Measurements from ENCODE around the gene CCM2L.

Gene CCM2L

GRCh38 chr20:32053648-32054047, 43.4 kb downstream of the CCM2L start:
- H3K4me3 ChIP-seq (ENCODE audit: low read depth, low read length): no peak overlapping the region

DNA sequence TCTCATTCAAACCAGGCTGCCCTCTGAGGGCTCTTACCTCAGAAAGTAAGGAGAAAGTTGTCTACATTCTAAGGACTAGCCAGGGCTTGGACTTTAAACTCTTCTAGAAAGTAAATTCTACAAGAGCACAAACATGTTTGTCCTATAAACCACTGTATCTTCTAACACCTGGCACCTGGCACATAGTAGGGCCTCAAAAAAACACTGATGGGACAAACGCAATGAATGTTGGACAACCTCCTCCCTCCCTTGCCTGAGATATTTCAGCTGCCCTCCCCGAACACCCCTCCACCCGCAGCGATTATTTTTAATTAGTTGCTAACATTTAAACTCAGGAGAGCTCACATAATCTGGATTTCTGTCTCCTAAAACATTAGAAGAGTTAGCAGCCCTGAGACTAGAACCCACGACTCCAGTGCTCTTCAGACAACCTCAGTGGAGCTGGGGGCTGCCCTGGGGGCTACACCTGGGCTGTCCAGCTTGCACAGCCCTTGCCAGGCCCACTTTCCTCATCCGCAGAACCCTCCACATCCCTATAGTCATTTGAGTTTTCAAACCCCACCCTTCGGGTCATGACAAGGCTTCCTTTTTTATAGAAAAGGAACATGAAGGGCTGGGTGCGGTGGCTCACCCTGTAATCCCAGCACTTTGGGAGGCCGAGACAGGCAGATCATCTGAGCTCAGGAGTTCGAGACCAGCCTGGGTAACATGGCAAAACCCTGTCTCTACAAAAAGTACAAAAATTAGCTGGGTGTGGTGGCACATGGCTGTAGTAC, 46.7 kb downstream of the CCM2L start:
- no peak overlapping the region for H3K4me3 ChIP-seq (ENCODE audit: low read depth, low read length)

- no peak overlapping the region for H3K4me3 ChIP-seq (ENCODE audit: low read depth, low read length)
Measured at GRCh38 chr20:32057656-32058184, 47.5 kb downstream of the CCM2L start.

DNA sequence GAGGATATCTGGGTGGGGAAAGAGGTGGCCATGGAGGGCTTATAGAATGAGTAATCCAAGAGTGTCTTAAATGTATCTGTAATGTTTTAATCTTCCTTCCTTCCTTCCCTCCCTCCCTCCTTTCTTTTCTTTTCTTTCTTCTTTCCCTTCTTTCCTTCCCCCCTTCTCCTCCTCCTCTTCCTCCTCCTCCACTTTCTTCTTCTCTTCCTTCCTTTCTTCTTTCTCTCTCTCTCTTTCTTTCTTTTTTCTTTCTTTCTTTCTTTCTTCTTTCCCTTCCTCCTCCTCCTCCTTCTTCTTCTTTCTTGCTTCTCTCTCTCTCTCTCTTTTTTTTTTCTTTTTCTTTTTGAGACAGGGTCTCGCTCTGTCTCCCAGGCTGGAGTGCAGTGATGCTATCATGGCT, 49.0 kb downstream of the CCM2L start:
- H3K4me3 ChIP-seq (ENCODE audit: low read depth, low read length): no peak overlapping the region

- H3K4me3 ChIP-seq (ENCODE audit: low read depth, low read length): no peak overlapping the region
Measured at GRCh38 chr20:32062776-32063170, 52.5 kb downstream of the CCM2L start.

DNA sequence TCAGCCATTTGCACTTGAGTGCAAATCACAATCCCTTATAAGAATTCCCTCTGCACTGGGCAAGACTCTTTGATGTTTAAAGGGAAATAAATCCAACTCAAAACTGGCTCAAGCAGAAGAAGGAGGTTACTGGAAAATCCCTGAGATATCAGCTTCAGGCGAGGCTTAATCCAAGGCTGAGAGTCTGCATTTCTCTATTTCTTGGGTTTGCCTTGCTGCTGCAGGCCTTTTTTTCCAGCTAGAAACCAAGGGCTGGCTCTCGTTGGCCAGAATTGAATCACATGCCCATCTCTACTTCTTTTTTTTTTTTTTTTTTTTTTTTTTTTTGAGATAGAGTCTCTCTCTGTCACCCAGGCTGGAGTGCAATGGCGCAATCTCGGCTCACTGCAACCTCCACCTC, 53.5 kb downstream of the CCM2L start:
- no peak overlapping the region for H3K4me3 ChIP-seq (ENCODE audit: low read depth, low read length)

DNA sequence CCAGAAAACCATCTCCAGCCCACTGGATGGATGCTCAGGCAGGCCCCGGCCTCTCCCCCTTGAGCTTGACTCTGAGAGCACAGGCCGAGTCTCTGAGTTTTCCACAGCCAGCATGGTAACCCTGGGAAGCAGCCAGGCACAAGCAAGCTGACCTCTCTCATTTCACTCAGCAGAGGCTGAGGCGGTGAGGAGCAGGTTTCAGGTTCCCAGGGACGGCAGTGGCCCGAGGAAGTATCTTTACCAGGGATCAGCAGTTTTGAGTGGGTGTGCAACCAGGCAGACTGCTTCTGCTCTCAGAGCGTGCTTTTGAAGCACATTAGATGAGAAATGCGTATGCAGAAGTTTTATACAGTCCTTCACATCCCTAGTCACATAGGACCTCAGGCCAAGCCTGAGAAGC, 54.4 kb downstream of the CCM2L start:
- H3K4me3 ChIP-seq (ENCODE audit: low read depth, low read length): no peak overlapping the region

DNA sequence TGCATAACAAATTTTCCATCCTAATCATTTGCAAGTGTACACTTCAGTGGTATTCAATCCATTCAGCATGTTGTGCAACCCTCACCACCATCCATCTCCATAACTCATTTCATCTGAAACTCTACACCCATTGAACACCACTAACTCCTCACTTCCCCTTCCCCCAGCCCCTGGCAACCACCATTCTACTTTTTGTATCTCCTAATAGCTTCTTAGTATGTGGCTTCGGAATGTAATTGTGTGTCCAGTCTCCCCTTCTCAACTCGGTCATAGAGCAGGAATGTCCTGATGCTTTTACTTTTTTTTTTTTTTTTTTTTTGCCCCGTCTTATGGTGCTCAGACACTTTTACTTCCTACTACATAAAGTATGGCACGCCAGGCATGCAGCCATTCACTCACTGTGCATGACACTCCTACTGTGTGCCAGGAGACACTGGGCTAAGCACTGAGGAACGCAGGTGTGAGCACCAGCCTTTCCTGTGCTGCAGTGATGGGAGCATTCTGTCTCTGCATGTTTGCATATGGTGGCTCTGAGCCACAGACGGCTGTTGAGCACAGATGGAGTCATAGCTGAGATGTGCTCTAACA, 57.1 kb downstream of the CCM2L start:
- no peak overlapping the region for H3K4me3 ChIP-seq (ENCODE audit: low read depth, low read length)

DNA sequence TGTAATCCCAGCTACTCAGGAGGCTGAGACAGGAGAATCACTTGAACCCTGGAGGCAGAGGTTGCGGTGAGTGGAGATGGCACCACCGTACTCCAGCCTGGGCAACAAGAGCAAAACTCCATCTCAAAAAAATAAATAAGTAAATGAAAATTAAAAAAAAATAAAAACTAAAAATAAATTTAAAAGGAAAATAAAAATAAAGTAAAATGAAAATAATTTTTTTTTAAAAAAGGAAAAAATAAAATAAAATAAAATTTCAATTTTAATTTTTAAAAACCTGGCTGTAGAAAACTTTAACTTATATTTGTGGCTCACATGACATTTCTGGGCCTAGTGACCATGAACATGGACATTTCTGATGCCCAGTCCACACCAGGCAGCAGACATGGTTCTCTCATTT, 57.9 kb downstream of the CCM2L start:
- no peak overlapping the region for H3K4me3 ChIP-seq (ENCODE audit: low read depth, low read length)

DNA sequence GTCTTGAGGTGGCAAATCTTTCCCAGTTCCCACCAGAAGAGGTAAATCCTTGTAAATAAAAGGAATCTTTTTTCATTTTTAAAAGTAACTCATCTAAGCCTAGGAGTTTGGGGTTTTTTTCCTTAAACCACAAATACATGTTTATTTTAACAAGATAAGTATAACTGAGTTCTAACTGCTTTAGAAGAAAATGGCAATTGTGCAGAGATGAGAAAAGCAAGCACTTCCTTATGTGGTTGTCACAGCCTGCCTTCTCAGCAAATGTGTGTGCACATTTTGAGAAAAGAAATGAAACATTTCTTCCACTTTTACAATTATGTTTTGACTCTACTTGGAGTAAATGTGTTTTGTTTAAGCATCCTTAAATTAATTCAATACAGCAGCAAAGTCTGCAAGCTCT, 59.5 kb downstream of the CCM2L start:
- H3K4me3 ChIP-seq (ENCODE audit: low read depth, low read length): no peak overlapping the region

GRCh38 chr20:32070282-32070681, 60.0 kb downstream of the CCM2L start:
- H3K4me3 ChIP-seq (ENCODE audit: low read depth, low read length): no peak overlapping the region

DNA sequence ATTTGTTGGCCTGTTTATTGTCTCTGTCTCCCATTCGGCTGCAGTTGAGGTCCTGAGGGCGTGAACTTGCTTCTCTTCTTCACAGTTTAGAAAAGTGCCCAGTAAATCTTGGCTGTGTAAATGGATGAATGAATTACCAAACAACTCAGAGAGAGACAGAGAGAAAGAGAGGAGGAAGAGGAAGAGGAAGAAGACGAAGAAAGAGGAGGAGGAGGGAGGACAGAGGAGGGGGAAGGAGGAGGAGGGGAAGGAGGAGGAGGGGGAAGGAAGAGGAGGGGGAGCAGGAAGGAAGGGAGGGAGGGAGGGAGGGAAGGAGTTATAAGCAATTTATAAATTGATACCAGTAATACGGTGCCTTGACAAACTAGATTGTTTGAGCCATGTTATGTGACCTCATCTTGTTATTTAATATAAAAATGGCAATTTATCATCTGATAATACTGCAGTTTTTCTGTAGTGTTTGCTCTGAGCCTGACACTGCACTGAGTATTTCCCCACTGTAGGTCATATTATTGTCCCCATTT, 60.5 kb downstream of the CCM2L start:
- no peak overlapping the region for H3K4me3 ChIP-seq (ENCODE audit: low read depth, low read length)

GRCh38 chr20:32071395-32072167, 61.3 kb downstream of the CCM2L start:
- H3K4me3 ChIP-seq (ENCODE audit: low read depth, low read length): no peak overlapping the region

DNA sequence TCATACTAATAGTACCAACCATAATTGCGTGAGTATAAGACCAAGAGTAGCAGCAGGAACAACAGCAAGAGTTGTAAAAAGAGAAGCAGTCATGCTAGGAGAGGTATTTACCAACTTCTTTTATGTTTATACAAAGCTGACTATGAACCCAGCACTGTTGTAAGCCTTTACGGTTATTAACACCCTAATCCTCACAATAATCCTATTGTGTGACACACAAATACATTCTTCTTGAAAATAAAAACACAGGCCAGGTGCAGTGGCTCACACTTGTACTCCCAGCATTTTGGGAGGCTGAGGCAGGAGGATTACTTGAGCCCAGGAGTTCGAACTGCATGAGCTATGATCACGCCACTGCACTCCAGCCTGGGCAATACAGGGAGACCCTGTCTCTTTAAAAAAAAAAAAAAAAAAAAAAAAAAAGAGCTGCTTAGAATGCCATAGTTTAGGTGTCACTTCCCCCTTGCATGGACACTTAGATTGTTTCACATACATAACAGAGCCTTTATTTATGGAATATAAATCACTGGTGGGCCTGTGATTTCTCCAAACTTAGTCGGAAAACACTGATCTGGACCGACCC, 62.0 kb downstream of the CCM2L start:
- H3K4me3 ChIP-seq (ENCODE audit: low read depth, low read length): no peak overlapping the region

DNA sequence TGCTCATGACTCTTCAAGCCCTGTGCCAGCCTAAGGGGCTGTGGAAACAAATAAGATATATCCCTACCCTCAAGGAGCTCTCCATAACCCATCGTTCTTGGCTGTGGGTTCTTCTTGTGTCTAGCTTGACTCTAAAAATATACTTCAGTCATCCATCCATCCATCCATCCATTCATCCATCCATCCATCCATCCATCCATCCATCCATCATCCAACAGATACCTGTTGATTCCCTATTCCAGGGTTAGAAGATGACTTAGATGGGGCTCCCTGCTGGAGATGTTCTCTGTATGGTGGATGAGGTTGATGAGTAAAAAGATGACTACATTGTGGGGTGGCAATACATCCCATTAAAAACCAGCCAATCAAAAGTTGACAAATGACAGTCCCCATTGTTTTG, 65.3 kb downstream of the CCM2L start:
- H3K4me3 ChIP-seq (ENCODE audit: low read depth, low read length): no peak overlapping the region

- H3K4me3 ChIP-seq (ENCODE audit: low read depth, low read length): no peak overlapping the region
Measured at GRCh38 chr20:32077190-32077589, 67.0 kb downstream of the CCM2L start.

DNA sequence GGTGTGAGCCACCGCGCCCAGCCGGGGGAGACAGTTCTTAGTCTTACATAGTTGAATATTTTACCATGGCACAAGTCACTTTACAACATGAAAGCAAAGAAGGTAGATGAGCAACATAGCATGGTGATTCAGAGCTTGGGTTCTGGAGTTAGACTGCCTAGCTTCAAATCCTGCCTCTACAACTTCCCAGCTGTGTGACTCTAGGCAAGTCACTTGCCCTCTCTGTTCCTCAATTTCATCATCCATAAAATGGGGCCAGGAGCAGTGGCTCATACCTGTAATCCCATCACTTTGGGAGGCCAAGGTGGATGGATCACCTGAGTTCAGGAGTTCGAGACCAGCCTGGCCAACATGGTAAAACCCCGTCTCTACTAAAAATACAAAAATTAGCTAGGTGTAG, 68.1 kb downstream of the CCM2L start:
- H3K4me3 ChIP-seq (ENCODE audit: low read depth, low read length): no peak overlapping the region

DNA sequence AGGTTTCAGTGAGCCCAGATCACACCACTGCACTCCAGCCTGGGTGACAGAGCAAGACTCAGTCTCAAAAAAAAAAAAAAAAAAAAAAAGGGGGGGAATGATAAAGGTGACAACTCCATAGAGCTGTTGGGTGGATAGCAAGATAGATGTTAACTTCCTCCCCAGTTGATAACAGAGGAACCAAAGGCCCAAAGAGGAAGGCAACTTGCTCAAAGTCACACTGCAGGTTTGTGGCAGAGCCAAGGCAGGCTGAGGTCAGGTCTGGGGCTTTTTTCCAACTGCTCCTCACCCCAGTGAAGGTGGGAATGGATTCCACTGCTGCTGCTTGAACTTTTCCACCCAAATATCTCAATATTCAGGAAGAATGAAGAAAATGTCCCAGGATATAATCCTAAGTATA, 68.6 kb downstream of the CCM2L start:
- no peak overlapping the region for H3K4me3 ChIP-seq (ENCODE audit: low read depth, low read length)

DNA sequence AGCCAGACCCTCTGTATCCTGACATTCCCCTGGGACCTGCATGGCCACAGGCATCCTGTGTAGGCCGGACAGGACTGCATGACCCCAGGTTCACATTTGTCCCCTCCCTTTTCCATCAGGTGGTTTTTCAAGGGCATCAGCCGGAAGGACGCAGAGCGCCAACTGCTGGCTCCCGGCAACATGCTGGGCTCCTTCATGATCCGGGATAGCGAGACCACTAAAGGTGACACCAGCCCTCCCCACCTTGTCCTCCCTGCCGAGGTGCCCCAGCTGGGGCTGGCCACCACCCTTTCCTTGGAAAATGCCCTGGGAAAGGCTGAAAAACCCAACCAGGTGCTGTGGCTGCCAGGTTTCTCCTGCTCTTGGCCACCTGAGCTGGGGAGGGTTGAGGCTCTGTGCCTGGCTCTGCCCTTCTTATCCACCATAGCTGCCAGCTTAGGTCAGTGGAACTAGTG, 69.4 kb downstream of the CCM2L start:
- H3K4me3 ChIP-seq (ENCODE audit: low read depth, low read length): no peak overlapping the region

- no peak overlapping the region for H3K4me3 ChIP-seq (ENCODE audit: low read depth, low read length)
Measured at GRCh38 chr20:32080783-32081182, 70.5 kb downstream of the CCM2L start.

Data from iPS-11a (cell line).